ENCODE measurements around the gene TIGD7. TPM values are rescaled to one million over a fixed set of nuclear protein-coding genes. Genes with fewer than 3 reads are reported as not detected.
"Not testable (repeated sequence)": the region's sequence is repeated elsewhere in the genome, so short reads cannot be mapped to it uniquely, and the experiment has no call there.

The TIGD7 gene
- total RNA-seq, 1 donor from 2014 or later = 26.4 TPM

DNA sequence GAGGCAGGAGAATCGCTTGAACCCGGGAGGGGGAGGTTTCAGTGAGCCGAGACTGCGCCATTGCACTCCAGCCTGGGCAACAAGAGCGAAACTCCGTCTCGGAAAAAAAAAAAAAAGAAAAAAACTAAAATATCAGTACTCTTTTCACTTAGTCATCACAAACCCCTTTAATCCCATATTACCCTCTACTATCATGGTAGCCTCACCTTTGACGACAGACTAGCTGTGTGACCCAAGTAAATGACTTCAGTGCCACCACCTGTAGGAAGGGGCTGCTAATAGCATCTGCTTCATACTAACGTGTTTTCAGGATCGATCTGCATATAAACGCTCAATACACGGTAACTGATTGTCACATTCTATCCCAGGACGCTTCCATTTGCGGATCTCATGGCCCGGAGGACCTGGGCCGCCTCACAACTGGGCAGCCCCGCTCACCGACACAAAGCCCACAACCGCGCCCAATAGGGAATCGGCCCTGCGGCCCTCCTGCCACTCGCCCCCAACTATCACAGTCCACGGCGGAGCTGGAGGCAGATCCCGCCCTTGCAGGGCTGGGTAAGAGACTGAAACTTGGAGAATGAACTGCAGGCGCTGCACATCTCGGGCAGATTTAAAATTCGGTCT lies 23.0 kb downstream of the TIGD7 start:
- DNase-seq = no peak

DNA sequence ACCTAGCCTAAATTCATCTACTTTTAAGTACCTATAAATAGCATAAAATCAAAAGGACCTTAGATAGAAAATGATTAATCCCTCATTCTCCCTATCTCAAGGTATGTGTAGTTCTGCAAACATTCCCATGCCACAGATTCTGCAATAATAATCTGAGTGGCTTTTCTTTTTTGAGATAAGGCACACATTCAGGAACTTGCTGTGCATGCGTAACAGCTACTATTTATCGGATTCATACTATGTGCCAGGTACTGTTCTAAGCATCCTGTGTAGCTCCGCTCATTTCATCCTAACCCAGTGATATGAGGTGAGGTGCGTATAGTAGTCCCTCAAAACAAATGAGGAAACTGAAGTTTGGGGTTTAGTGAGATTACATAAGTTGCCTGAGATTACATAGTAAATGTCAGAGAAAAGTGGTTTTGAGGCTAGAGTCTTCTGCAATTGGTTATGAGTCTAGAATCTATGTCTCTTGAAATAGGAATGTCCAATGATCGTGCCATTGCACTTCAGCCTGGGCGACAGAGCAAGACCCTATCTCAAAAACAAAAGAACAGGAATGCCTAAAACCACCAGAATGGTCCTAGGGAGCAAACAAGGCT lies 23.9 kb downstream of the TIGD7 start:
- no peak for DNase-seq

DNA sequence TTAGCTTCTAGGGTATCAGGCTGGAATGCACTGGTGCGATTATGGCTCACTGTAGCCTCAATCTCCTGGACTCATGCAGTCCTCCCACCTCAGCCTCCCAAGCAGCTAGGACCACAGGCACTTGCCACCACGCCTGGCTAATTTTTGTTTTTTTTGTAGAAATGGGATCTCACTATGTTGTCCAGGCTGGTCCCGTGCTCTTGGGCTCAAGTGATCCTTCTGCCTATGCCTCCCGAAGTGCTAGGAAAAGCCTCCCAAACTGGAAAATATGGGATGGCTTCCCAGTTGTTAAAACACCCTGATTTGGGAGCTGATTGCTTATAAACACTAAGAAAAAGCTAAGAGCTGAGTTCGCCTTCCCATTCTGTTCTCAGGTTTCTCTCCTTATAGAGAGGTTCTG lies 28.6 kb downstream of the TIGD7 start:
- DNase-seq = no peak

DNA sequence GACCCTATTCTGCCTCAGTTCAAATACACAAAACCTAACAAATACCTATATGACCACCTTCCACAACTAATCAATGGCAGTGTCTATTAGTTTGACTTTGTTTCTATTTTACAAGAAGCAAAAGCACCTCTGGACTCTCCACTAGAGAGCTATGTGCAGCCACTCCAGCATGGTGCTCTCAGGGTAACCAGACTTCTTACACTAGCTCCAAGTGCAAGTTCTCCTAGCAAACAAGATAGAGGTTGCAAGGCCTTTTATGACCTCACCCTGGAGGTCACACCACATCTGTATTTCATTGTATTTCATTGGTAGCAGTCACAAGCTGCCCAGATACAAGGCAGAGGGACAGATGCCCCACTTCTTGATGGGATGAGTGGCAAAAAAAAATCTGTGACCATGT lies 30.3 kb downstream of the TIGD7 start:
- DNase-seq = no peak

DNA sequence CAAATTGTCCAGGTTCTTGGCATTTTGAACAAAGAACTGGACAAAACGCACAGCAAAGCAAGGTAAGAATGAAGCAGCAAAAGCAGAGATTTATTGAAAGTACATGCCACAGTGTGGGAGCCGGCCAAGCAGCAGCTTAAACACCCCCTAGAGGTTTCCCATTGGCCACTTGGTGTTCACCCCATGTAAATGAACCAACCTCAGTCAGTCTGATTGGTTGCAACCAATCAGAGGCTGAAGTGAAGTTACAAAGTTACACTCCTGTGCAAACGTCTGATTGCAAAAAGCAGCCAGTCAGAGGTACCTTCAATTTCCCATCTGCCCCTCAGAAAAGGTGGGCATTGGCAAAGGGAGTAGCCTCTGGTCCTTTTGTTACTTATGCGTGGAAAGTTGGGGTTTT lies 30.7 kb downstream of the TIGD7 start:
- DNase-seq = no peak

DNA sequence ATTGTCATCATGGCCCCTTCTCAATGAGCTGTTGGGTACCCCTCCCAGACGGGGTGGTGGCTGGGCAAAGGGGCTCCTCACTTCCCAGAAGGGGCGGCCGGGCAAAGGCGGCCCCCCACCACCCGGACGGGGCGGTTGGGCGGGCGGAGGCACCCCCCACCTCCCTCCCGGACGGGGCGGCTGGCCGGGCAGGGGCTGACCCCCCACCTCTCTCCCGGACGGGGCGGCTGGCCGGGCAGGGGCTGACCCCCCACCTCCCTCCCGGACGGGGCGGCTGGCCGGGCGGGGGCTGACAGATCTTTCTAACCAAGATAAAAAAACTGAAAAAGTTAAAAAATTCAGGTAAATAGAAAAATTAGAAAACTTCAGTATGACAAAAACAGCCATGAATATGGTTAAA lies 33.9 kb downstream of the TIGD7 start:
- not testable (repeated sequence) for DNase-seq

DNA sequence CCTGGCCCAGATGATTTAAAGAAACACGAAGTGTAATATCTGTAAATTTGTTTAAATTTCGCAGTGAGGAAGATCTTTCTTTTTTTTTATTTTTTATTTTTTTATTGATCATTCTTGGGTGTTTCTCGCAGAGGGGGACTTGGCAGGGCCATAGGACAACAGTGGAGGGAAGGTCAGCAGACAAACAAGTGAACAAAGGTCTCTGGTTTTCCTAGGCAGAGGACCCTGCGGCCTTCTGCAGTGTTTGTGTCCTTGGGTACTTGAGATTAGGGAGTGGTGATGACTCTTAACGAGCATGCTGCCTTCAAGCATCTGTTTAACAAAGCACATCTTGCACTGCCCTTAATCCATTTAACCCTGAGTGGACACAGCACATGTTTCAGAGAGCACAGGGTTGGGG lies 34.5 kb downstream of the TIGD7 start:
- DNase-seq = not testable (repeated sequence)

DNA sequence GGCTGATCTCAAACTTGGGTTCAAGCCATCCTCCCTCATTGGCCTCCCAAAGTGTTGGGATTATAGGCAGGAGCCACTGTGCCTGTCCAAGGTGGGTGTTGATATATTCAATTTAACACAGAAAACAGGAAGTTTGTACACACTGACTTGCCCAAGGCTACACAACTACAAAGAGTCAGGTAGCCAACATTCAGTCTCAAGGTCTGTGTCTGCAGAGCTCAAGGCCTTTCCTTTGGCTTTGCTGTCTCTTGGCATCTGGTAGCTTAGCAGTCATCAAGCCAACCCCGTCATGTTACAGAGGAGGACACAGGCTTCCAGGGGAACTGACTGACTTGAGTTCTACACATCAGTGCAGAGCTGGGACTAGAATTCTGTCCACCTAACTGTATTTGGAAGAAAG lies 36.9 kb downstream of the TIGD7 start:
- DNase-seq = no peak

DNA sequence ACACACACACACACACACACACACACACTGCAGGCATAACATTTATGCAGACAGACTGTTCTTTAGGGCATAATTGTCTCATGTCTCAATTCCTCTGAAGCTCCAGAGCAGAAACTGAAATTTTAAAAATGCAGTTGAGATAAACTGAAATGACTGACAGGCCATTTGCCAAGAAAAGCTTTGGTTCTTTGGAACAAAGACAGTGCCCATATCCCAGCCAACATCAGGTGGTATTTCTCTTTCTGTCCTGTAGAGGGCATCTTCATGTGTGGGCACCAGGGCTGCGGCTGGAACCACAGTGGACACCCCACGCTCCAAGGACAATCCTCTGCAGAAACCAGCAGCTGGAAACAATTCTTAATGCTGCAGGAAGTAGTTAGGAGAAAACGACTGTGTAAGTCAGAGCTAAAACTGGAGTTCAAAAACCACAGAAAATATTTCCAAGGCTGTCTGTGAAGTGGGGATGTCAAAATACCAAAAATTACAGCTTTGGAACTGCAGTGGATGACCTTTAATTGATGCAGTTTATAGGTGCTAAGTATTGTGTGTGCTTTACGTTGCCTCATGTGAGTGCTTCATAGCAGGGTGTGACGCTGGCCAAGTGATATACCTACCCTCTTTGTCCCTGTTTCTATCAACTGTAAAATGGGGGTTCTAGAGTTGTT lies 38.2 kb downstream of the TIGD7 start:
- DNase-seq = no peak

DNA sequence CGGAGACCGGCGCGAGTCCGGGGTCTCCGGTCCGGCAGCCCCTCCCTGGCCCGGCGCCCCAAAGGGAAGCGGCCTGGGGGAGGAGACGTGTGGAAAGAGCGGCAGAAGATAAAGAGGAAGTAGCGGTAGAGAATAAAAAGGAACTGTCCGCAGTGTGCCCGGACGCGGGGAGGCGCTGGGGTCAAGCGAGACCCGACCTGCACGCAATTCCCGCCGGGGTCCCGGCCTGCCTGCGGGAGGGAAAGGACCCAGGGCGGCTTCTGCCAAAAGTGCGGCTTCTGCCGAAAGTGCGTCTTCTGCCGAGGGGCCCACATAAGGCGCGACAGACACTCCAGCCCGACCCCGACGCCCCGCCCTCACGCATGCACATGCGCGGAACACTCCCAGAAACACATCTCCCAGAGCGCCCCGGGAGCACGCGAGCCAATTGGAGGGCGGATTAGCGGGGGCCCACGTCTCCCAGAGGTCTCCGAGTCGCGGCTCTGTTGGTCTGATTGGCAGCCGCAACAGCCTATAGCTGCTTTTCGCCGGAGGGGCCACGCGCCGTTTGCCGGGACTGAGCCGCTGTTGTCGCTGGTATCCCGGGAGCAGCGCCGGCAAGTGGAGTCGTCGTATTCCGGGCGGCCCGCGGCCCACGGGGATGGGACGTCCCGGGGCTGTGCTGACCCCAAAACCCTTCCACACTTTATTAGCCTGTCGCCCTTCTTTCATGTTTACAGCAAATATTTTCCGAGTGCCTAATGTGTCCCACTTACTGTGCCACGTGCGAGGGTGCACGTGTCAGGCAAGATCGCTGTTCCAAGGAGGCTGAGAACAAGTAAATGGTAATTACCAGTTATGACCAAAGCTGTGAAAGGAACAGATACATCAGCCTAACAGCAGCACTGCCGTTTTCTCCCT lies 40.8 kb downstream of the TIGD7 start:
- DNase-seq = peak; percentile 99

DNA sequence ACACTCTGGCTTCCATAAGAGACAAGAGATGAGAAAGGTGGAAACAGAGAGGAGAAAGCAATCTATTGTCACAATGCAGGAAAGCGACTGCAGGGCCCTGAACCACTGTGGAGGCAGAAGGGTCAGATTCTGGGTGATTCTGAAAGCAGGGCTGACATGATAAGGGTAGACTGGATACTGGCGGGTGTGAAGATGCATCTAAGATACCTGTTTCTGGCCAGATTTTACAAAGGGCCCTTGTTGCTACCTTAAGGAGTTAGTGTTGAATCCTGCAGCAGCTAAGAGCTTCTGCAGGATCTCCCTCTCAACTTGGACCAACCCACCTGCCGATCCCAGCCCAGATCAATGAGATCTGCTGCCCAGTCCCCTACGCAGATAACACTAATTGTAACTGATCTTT lies 42.7 kb downstream of the TIGD7 start:
- no peak for DNase-seq

DNA sequence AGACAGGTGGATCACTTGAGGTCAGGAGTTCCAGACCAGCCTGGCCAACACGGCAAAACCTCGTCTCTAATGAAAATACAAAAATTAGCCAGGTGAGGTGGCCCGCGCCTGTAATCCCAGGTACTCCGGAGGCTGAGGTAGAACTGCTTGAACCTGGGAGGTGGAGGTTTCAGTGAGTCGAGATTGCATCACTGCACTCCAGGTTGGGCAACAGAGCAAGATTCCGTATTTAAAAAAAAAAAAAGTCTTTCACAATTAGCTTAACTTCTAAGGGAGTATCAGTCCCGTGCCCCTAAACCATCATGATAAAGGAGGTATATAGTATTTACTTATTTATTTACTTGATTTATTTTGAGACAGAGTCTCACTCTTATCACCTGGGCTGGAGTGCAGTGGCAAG lies 45.4 kb downstream of the TIGD7 start:
- no peak for DNase-seq

DNA sequence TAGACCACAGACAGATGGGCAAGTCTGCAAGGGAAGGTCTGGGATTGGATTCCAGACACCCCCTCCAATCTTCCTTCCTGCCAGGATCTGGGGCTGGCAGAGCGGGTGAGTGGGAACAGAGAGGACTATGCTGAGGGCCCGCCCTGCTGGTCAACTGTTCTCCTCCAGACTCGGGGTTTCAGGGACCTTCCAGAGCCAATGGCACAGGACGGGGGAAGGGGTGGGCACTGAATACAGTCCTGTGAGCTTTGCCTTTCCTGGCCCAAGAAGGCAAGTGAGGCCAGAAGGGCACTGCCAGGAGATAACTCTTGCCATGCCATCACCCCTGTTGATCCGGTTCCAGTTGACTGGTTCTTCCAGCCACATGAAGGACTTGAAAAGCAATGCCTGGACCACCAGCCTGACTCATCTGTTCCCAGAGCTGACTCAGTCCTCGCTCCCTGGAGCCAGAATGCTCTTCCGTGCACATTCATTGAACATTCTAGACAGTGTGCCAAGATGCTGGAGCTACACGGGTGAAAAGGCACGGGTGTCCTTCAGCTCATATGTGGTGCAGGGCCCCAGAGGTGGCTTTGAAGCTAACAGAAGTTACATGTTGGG lies 48.3 kb downstream of the TIGD7 start:
- DNase-seq = no peak

DNA sequence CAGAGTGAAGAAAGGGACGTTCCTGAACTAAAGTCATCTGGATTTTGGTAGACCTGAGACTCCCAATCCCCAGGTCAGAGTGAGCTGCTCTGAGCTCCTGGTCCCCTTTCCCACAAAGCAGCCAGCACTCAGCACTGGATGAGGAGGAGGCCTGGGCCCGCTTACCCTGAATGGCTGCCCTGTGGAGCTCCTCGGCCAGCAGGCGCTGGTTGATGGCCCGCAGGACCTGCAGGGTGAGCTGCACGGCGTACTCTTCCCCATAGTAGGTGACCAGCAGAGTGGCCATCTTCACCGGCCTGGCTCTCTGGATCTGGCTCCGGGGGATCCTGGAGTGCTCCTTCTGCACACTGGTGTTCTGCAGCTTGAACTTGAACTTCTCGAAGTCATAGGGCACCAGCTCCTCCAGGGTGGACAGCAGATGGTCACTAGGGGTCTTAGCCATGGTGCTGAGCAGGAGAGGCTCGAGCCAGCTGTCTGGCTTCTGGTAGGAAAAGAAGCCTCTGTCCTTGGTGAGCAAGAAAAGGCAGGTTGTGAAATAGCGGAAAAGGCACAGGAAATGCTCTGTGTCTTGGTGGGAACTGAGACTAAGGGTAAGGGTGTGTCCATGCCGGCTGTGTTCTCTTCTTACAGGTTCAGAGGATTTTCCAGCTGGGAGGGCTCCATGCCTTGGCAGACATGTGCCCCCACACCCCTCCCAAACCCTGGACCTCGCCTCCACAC lies 48.9 kb downstream of the TIGD7 start, which contains the start of gene MEFV:
Gene MEFV (minus strand): TSS at position 488 of the 720 bp plus-strand sequence. CDS start 46 bp downstream, at position 442.
- no peak for DNase-seq

DNA sequence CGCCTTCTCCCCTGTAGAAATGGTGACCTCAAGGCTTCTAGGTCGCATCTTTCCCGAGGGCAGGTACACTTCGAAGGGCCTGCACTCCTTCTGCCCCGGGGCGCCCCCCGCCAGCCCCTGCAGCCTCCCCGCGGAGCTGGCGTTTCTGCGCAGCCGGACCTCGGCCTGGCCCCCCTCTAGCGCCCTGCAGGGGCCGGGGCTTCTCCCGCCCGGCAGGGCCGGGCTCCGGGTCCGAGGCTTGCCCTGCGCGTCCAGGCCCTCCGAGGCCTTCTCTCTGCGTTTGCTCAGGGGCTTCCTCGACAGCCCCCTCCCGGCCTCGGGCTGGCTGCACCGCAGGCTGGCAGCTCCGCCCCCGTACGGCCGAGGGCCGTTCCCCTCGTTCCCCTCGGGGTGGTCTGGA lies 50.9 kb downstream of the TIGD7 start:
- DNase-seq = no peak

DNA sequence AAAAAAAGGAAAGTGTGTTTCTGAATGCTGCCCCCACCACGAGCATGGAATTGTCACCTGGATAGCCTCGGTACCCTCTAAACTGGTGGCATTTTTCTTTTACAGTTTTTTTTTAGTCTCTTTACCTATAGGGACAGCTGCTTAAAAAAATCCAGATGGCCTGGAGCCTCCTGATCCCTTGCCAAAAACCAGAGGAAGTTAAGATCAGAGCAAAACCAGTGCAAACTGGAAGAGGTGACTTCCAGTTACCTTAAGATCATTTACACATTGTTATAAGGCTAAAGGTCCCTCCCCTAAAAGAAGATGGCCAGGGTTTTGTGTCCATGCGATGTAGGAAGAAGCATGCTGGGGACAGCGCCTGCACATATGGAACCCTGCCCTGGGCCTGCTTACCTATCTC lies 52.3 kb downstream of the TIGD7 start:
- no peak for DNase-seq

DNA sequence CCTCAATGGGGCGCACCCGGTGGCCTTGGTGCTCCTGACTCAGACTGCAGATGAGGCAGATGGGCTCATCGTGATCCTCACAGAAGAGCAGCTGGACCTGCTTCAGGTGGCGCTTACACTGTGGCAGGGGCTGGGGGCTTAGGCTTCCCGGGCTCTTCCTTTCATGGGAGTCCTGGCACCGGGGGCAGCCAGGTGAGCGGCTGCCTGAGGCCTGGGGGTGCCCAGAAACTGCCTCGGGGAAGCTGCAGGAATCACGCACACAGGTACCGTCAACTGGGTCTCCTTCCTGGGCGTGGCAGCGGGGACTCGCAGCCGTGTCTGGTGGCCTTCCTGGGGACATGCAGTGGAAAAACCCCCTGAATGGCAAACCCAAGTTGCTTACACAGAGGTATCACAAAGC lies 55.8 kb downstream of the TIGD7 start:
- DNase-seq = no peak

DNA sequence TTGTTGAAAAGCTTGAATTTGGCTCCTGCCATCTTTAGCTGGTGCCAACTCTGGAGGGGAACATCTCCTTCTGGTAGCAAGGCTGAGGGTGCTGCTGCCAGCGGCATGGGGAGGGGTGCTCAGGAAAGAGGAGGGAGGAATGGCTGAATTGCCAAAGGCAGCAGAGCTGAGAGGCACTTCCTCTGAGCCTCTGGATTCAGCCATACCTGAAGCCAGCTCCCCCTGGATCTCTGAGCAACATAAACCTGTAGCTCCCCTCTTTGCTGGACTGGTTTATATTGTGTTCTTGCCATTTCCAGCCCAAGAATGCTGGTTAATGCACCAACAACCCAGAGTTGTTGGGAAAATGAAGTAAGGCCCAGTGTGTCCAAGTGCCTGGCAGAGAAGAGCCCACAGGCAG lies 56.2 kb downstream of the TIGD7 start:
- no peak for DNase-seq

Data from occipital lobe (tissue), 2 donors.